Activated T-cell treated with anti-CD3 and anti-CD28 coated beads, Interleukin-2, amount 50 U/mL, for 24 hours (primary cell): ENCODE results near the gene OR4E1.
A peak's percentile ranks its signal among the peaks of the same experiment; 100 is the strongest.

Experiments used
- DNase-seq: peaks from one replicate; pipeline ENCODE4 v3.0.0-alpha.2; 2020
- H3K27ac Mint-ChIP-seq: 2 replicates; pipeline ENCODE4 v1.8.0; 2020; ENCODE audit warnings: mild to moderate bottlenecking, mixed read lengths
- H3K27me3 Mint-ChIP-seq: 2 replicates; pipeline ENCODE4 v1.8.0; 2020; ENCODE audit warnings: mixed read lengths
- H3K36me3 Mint-ChIP-seq: 2 replicates; pipeline ENCODE4 v1.8.0; 2020; ENCODE audit warnings: low read depth, mixed read lengths
- H3K4me1 Mint-ChIP-seq: 2 replicates; pipeline ENCODE4 v1.8.0; 2020; ENCODE audit warnings: low read depth, mixed read lengths
- H3K4me3 Mint-ChIP-seq: 2 replicates; pipeline ENCODE4 v1.8.0; 2020; ENCODE audit warnings: mild to moderate bottlenecking, moderate library complexity, mixed read lengths
- H3K9me3 Mint-ChIP-seq: 2 replicates; pipeline ENCODE4 v1.8.0; 2020; ENCODE audit warnings: mixed read lengths

OR4E1 gene

DNA sequence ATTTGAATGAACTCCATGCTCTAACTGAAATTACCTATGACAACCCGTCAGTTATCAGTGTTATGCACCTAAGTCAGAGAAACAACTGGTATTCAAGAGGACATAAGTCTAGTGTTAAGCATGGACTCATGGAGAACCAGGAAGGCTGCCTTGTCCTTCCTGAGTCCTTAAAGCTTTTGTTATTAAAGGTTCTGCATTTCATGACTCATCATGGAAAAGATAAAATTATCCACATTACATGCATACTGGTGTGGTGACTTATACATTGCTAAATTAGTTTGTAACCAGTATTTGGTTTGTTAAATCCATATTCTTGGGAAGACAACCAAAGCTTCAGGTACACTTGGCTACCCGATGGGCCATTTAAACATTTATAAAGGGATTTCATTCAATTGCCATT is 6.5 kb upstream of the OR4E1 start:
- H3K36me3 Mint-ChIP-seq, result no peaks in the 10 kb centered on the region
- peaks cover 9% of the 10 kb centered on the region for H3K9me3 Mint-ChIP-seq
- H3K4me1 Mint-ChIP-seq, result no peaks in the 10 kb centered on the region
- DNase-seq, result no peak
- H3K4me3 Mint-ChIP-seq, result no peak overlapping the region
- peaks cover 31% of the 10 kb centered on the region for H3K27me3 Mint-ChIP-seq
- H3K27ac Mint-ChIP-seq, result no peak overlapping the region

DNA sequence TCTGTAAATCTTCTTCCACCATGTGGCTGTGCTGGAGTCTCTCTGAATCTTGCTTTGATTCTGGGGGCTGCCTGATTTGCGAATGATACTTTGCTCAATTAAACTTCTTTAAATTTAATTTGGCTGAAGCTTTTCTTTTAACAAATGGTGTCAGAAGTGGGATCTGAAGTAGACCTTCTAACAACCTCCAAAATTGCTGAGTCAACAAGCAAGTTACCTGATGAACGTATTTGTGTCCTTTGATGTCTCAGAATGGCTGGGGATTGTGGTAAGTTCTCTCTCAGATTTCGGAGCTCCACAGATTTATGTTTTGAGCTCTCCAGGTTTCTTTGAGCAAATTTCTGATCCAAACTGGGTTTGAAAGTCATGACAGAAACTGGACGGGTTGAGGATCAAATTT is 1.9 kb upstream of the OR4E1 start:
- Mint-ChIP-seq H3K27ac (no peak overlapping the region), H3K4me3 (no peak overlapping the region), H3K27me3 (peaks cover 30% of the 10 kb centered on the region), H3K36me3 (no peaks in the 10 kb centered on the region), H3K4me1 (no peaks in the 10 kb centered on the region), H3K9me3 (peaks cover 14% of the 10 kb centered on the region)
- no peak for DNase-seq

DNA sequence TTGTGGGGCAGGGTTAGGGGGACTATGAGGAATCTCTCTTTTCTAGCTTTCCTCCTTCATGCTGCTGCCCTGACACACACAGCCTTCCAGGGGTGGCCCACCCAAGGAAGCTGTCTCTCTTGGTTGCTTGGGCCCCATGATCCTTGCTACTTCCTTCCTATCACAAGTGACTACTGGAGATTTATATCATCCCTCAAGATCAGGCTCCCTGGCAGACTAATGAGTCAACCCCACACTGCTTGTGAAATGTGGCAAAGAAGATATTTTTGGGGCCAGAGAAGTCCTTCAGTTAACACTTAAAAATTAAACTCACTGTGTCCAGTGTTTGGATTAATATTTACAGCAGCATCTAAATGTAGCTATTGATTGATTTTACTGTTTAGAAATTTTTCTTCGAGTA is 1.5 kb downstream of the OR4E1 start:
- H3K27ac Mint-ChIP-seq, result no peak overlapping the region
- no peaks in the 10 kb centered on the region for H3K4me1 Mint-ChIP-seq
- H3K4me3 Mint-ChIP-seq, result no peak overlapping the region
- H3K27me3 Mint-ChIP-seq, result peaks cover 40% of the 10 kb centered on the region
- H3K36me3 Mint-ChIP-seq, result no peaks in the 10 kb centered on the region
- peaks cover 14% of the 10 kb centered on the region for H3K9me3 Mint-ChIP-seq
- DNase-seq, result no peak

DNA sequence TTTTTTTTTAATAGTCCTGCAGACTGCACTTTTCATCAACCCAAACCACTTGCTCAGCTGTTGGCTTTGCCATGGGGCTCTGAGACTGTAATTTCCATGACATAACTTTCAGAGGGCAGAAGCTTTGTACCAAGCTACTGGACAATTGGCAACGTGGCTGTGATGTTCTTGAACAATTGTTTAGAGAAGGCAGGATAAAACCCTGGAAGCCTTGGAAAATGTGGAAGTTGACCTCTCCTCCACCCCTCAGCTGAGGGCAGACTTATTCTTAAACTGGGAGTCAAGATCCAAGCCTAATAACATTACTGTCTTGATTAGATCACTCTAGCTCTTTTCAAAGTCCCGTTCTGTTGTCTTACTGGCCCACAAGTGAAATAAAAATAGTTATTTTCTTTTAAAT is 2.2 kb downstream of the OR4E1 start:
- Mint-ChIP-seq H3K27me3 (peaks cover 40% of the 10 kb centered on the region), H3K4me3 (no peak overlapping the region), H3K4me1 (no peaks in the 10 kb centered on the region)

DNA sequence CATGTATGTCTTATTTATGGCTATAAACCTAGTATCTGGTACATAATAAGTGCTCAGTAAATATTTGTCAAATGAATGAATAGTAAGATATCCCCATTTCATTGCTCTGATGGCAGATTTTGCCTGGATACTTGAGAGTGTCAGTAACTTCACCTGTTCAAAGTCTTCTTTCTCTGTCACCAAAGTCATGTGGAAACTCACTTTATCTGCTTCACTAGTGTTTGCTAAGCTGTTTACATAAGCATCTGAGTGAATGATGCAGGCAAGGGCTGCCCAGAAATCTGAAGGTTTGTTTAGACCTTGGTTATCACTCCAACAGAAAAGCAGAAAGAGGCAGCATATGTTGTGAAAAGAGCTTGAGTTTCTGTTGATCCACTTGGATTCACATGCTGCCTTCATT is 4.3 kb downstream of the OR4E1 start:
- no peak overlapping the region for H3K4me3 Mint-ChIP-seq
- H3K4me1 Mint-ChIP-seq, result no peaks in the 10 kb centered on the region
- DNase-seq, result no peak
- H3K36me3 Mint-ChIP-seq, result no peaks in the 10 kb centered on the region
- H3K27ac Mint-ChIP-seq, result no peak overlapping the region
- H3K9me3 Mint-ChIP-seq, result peaks cover 1% of the 10 kb centered on the region
- H3K27me3 Mint-ChIP-seq, result peaks cover 51% of the 10 kb centered on the region

More for the DNA sequence above, 2.2 kb downstream of the OR4E1 start:
- Mint-ChIP-seq H3K36me3 (no peaks in the 10 kb centered on the region), H3K27ac (no peak overlapping the region), H3K9me3 (peaks cover 14% of the 10 kb centered on the region)
- no peak for DNase-seq

DNA sequence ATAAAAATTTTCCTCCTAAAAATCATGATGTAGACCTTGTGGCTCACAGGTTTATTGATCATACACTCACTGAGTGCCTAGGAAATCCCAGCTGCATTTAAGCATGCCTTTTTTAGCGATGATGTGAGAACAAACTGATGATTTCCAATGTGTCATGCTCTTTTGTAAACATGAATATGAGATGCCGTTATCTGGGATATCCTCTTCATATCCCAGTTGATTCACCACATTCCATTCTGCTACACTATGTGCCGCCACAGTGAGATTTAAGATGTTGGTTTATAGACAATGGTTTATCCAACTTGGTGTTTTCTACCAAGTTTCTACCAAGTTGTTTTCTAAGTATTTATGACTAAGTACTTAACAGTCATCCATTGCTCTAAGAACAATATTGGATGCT is 5.2 kb downstream of the OR4E1 start:
- H3K27ac Mint-ChIP-seq, result no peak overlapping the region
- no peaks in the 10 kb centered on the region for H3K36me3 Mint-ChIP-seq
- peaks cover 59% of the 10 kb centered on the region for H3K27me3 Mint-ChIP-seq
- DNase-seq, result no peak
- peaks cover 3% of the 10 kb centered on the region for H3K9me3 Mint-ChIP-seq
- H3K4me1 Mint-ChIP-seq, result no peaks in the 10 kb centered on the region
- H3K4me3 Mint-ChIP-seq, result no peak overlapping the region

DNA sequence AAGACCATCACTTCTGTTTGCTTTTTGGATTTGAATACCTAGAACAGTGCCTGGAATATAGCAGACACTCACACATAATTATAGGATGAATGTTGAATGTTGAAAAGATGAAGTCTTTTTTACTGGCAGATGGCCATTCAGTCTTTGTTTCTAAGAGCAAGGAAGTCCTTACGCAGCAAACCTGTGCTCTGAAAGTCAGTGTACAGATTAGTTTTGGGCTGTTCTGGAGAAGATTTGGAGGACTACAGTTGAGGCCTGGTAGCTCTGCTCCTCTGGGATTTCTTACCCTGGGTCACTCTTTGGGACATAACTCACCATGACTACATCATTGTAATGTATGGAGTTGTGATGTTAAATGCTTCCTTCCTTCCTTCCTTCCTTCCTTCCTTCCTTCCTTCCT is 16.6 kb downstream of the OR4E1 start:
- Mint-ChIP-seq H3K27me3 (peaks cover 15% of the 10 kb centered on the region), H3K4me1 (no peaks in the 10 kb centered on the region), H3K9me3 (no peaks in the 10 kb centered on the region), H3K36me3 (no peaks in the 10 kb centered on the region), H3K4me3 (no peak overlapping the region), H3K27ac (no peak overlapping the region)
- no peak for DNase-seq

DNA sequence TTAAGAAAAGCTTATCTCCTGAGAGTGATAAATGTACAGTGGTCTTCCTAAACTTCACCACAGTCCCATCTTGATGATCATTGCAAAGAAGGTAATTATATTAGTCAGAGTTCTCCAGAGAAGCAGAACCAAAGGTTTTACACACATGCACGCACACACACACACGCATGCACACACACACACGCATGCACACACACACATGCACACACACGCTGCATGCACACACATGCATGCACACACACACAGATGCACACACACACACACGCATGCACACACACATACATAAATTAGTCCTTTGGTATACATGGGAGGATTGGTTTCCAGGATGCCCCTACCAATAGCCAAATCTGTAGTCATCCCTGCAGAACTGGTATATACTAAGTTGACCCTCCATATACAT is 19.4 kb downstream of the OR4E1 start:
- no peak overlapping the region for H3K4me3 Mint-ChIP-seq
- no peaks in the 10 kb centered on the region for H3K36me3 Mint-ChIP-seq
- no peaks in the 10 kb centered on the region for H3K4me1 Mint-ChIP-seq
- peaks cover 28% of the 10 kb centered on the region for H3K27me3 Mint-ChIP-seq
- H3K27ac Mint-ChIP-seq, result no peak overlapping the region
- no peak for DNase-seq
- H3K9me3 Mint-ChIP-seq, result no peaks in the 10 kb centered on the region

DNA sequence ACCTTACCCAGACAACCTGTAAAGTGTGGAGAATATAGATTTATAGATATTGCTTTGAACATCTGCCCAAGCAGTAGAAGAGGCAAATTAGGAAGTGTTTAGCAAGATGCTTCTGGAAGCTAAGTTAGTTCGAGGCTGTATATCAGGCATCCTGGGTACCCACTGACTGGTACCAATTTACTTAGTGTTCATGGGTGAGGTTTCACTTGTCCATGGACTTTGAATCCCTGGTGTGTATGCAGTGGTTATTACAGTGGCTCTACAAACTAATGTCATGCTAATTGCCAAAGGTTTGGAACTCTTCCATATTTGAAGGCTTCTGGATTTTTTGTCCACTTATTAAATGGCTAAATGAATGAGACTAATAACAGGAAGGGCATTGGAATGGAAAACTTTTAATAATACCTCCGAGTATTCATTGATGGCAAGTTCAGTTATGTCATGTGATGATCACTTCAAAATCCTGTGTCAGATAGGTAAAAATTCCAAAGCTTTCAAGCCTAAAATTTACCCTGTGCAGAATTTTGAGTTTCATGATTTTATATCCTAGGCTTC is 20.2 kb downstream of the OR4E1 start, which contains the start of gene OR4E2:
TSS of gene OR4E2 (plus strand) at position 505 of the 555 bp plus-strand sequence. CDS start 11,248 bp downstream, outside the sequence.
- Mint-ChIP-seq H3K36me3 (no peaks in the 10 kb centered on the region), H3K9me3 (no peaks in the 10 kb centered on the region), H3K27ac (no peak within 1 kb of the TSS), H3K27me3 (peaks cover 27% of the 10 kb centered on the region), H3K4me1 (no peaks in the 10 kb centered on the region), H3K4me3 (no peak within 1 kb of the TSS)
- no peak for DNase-seq

DNA sequence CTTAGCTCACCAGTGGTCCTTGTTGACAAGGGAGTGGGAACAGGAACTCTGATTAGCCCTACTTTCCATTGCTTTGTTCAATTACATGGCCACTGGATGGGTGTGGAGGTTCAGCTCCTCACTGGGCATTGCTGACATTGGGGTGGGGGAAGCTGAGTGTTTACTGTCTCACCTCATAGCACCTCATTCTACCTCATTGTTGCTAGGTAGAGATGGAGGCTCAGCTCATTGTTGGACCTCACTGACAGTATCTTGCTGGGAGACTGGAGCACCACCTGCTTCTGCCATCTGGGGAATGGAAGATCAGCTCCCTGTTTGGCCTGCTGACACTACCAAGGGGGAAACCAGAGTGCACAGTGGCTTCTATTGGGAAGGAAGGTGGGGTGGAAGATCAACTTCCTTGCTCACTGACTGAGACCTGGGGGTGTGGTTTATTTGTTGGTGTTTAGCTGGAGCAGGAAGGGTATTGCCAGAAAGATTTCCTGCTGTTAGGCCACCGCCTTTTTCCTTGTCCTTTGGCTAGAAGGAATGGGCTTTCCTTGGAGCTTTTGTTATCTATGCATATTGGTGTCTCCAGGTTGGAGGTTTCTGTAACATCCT is 21.3 kb downstream of the OR4E1 start:
- no peak for DNase-seq
- H3K27me3 Mint-ChIP-seq, result peaks cover 26% of the 10 kb centered on the region
- H3K9me3 Mint-ChIP-seq, result no peaks in the 10 kb centered on the region
- no peaks in the 10 kb centered on the region for H3K36me3 Mint-ChIP-seq
- H3K4me3 Mint-ChIP-seq, result no peak overlapping the region
- H3K27ac Mint-ChIP-seq, result no peak overlapping the region
- H3K4me1 Mint-ChIP-seq, result no peaks in the 10 kb centered on the region

DNA sequence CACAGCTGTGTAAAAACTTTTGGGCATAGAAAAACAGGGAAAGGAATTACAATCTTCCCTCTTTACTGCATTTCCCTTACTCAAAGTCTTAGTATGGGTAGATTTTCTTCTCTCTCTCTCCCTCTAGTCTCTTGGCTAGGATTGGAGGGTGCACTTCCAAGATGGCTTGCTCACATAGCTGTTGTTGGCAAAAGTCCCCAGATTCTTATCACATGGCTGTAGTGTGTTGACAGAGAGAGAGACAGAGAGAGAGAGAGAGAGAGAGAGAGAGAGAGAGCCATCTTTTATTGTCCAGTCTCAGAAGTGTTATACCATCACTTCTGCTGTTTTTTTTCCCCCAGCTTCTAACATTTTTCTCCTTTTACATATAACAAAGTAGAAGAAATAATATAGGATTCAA is 26.2 kb downstream of the OR4E1 start:
- H3K9me3 Mint-ChIP-seq, result no peaks in the 10 kb centered on the region
- no peaks in the 10 kb centered on the region for H3K36me3 Mint-ChIP-seq
- no peaks in the 10 kb centered on the region for H3K4me1 Mint-ChIP-seq
- no peak overlapping the region for H3K4me3 Mint-ChIP-seq
- H3K27me3 Mint-ChIP-seq, result peaks cover 32% of the 10 kb centered on the region
- H3K27ac Mint-ChIP-seq, result no peak overlapping the region
- no peak for DNase-seq

DNA sequence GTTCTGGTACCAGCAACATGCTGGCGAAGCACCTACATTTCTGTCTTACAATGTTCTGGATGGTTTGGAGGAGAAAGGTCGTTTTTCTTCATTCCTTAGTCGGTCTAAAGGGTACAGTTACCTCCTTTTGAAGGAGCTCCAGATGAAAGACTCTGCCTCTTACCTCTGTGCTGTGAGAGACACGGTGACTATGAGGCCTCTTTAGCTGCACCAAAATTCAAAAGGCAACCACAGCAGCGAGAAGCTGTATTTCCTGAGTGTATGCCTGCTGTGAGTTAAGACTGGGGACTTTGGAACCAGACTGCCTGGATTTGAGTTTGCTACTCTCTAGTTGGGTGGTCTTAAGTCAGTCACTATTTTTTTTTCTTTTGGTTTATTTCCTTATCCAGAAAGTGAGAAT is 30.2 kb downstream of the OR4E1 start:
- DNase-seq, result no peak
- no peaks in the 10 kb centered on the region for H3K9me3 Mint-ChIP-seq
- H3K4me3 Mint-ChIP-seq, result peak overlapping the region; percentile 59
- no peaks in the 10 kb centered on the region for H3K36me3 Mint-ChIP-seq
- peak overlapping the region; percentile 11 for H3K27ac Mint-ChIP-seq
- peaks cover 4% of the 10 kb centered on the region for H3K4me1 Mint-ChIP-seq
- H3K27me3 Mint-ChIP-seq, result peaks cover 13% of the 10 kb centered on the region

DNA sequence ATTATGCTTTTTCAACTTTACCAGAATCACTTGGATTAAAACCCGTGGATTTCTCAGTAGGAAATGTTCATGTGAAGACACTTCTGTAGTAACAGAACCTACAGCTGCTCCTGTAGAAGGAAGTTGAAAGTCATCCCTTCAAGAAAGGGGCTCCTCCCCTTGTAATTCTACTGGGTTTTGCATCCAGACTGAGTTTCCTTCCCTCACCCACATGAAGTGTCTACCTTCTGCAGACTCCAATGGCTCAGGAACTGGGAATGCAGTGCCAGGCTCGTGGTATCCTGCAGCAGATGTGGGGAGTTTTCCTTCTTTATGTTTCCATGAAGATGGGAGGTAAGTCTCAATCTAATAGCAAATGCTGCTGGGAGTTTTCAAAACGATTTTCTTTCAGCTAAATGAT is 30.9 kb downstream of the OR4E1 start:
- Mint-ChIP-seq H3K4me3 (peak overlapping the region; percentile 59), H3K27me3 (peaks cover 12% of the 10 kb centered on the region), H3K27ac (no peak overlapping the region), H3K4me1 (peaks cover 4% of the 10 kb centered on the region), H3K36me3 (no peaks in the 10 kb centered on the region), H3K9me3 (no peaks in the 10 kb centered on the region)
- DNase-seq, result no peak

DNA sequence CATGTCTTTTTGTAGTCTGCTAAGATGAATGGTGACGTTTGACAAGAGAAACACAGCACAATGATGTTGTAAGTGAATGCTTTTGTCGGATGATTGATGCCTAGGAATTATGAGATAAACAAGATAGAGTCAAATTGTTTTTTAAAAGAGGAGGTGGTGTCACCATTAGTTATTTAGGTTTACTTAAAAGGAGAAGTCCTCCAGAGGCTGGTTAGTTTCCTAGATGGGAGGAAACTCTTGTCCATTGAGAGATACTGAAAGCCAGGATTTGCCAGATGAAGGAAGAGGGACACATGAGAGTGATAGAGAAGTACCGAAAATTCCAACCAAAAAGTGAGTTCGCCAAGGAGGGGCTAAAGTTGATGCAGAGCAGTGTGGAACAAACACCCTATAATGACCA is 38.8 kb downstream of the OR4E1 start, which contains the start of gene OR10G2:
TSS of gene OR10G2 (minus strand) at position 101 of the 400 bp plus-strand sequence. CDS start at position 3, 98 bp downstream.
- Mint-ChIP-seq H3K27ac (no peak within 1 kb of the TSS), H3K27me3 (peaks cover 9% of the 10 kb centered on the region)

DNA sequence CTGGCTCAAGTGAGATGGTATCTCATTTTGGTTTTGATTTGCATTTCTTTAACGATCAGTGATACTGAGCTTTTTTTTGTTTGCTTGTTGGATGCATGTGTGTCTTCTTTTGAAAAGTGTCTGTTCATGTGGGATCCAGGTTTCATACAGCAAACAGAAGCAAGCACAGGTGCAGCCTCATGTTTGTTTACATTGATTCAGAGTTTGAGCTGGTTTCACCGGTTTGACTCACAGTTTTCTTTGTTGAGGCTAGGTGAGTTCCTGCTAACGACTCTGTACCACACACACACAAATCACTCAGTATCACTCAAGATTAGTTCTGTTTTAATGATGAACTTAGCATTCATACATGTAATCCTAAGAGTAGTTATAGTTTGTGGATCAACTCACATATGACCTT is 42.5 kb downstream of the OR4E1 start:
- Mint-ChIP-seq H3K9me3 (no peaks in the 10 kb centered on the region), H3K4me3 (no peak overlapping the region), H3K27me3 (peaks cover 13% of the 10 kb centered on the region), H3K4me1 (no peaks in the 10 kb centered on the region), H3K27ac (no peak overlapping the region), H3K36me3 (no peaks in the 10 kb centered on the region)
- no peak for DNase-seq

More for the DNA sequence above, 38.8 kb downstream of the OR4E1 start, which contains the start of gene OR10G2:
- Mint-ChIP-seq H3K4me3 (no peak within 1 kb of the TSS), H3K4me1 (no peaks in the 10 kb centered on the region), H3K36me3 (no peaks in the 10 kb centered on the region), H3K9me3 (no peaks in the 10 kb centered on the region)
- DNase-seq, result no peak
